Stromal cell of bone marrow (primary cell): Measurements from ENCODE around the gene MAP1S.
"Not testable (repeated sequence)": the region's sequence is repeated elsewhere in the genome, so short reads cannot be mapped to it uniquely, and the experiment has no call there.

ENCODE experiments used
- DNase-seq: peaks from one replicate; pipeline ENCODE4 v3.0.0-alpha.2; 2012; ENCODE audit warnings: low read depth

Gene MAP1S

GRCh38 chr19:17764348-17764747, 45.1 kb downstream of the MAP1S start:
- DNase-seq = no peak

- no peak for DNase-seq
Measured at GRCh38 chr19:17765069-17765618, 45.9 kb downstream of the MAP1S start.

- peak; percentile 39 for DNase-seq
Measured at GRCh38 chr19:17766543-17767131, 47.4 kb downstream of the MAP1S start.

- DNase-seq = no peak
Measured at GRCh38 chr19:17767559-17767958, 48.3 kb downstream of the MAP1S start.

- DNase-seq = no peak
Measured at GRCh38 chr19:17770613-17771012, 51.3 kb downstream of the MAP1S start.

GRCh38 chr19:17772172-17772571, 52.9 kb downstream of the MAP1S start:
- no peak for DNase-seq

GRCh38 chr19:17775245-17775927, 56.1 kb downstream of the MAP1S start:
- no peak for DNase-seq

- DNase-seq = peak; percentile 57
Measured at GRCh38 chr19:17775991-17776803, 56.9 kb downstream of the MAP1S start.

GRCh38 chr19:17777840-17778239, 58.6 kb downstream of the MAP1S start:
- not testable (repeated sequence) for DNase-seq

- no peak for DNase-seq
Measured at GRCh38 chr19:17778251-17778967, 59.1 kb downstream of the MAP1S start.

GRCh38 chr19:17778968-17779929, 60.0 kb downstream of the MAP1S start:
- DNase-seq = peak; percentile 17

- DNase-seq = no peak
Measured at GRCh38 chr19:17780781-17781180, 61.5 kb downstream of the MAP1S start.

GRCh38 chr19:17783721-17784120, 64.4 kb downstream of the MAP1S start:
- DNase-seq = not testable (repeated sequence)
